AML-193 (cell line): ENCODE measurements around the gene EXOC1.

ENCODE experiments used
- DNase-seq, 2 experiments: peaks; one replicate each; lab custom pipeline; 2025; lab: John Stamatoyannopoulos, UW

The EXOC1 gene

GRCh38 chr4:55857586-55857985, 4.1 kb downstream of the EXOC1 start:
- no peak for DNase-seq

GRCh38 chr4:55859711-55860110, 6.3 kb downstream of the EXOC1 start:
- no peak for DNase-seq

- DNase-seq, result no peak
Observed at GRCh38 chr4:55864577-55865223, 11.3 kb downstream of the EXOC1 start.

GRCh38 chr4:55865228-55865806, 11.9 kb downstream of the EXOC1 start:
- DNase-seq, result no peak

GRCh38 chr4:55866290-55866907, 13.0 kb downstream of the EXOC1 start:
- peak; percentile 48 to 59 for DNase-seq

GRCh38 chr4:55866973-55867574, 13.6 kb downstream of the EXOC1 start:
- peak; percentile 57 to 69 for DNase-seq

GRCh38 chr4:55868581-55869090, 15.2 kb downstream of the EXOC1 start:
- DNase-seq, result no peak

- no peak for DNase-seq
Observed at GRCh38 chr4:55871299-55871800, 17.9 kb downstream of the EXOC1 start.

- no peak for DNase-seq
Observed at GRCh38 chr4:55874831-55875230, 21.4 kb downstream of the EXOC1 start.

- no peak for DNase-seq
Observed at GRCh38 chr4:55876387-55876786, 22.9 kb downstream of the EXOC1 start.

GRCh38 chr4:55879224-55879623, 25.8 kb downstream of the EXOC1 start:
- no peak for DNase-seq

- no peak for DNase-seq
Observed at GRCh38 chr4:55880652-55881280, 27.3 kb downstream of the EXOC1 start.

- no peak for DNase-seq
Observed at GRCh38 chr4:55884093-55884850, 30.8 kb downstream of the EXOC1 start.

GRCh38 chr4:55884851-55885219, 31.4 kb downstream of the EXOC1 start:
- DNase-seq, result no peak

- no peak for DNase-seq
Observed at GRCh38 chr4:55887594-55887993, 34.1 kb downstream of the EXOC1 start.

- DNase-seq, result no peak
Observed at GRCh38 chr4:55892156-55892555, 38.7 kb downstream of the EXOC1 start.

- DNase-seq, result no peak
Observed at GRCh38 chr4:55896622-55897021, 43.2 kb downstream of the EXOC1 start.

- no peak for DNase-seq
Observed at GRCh38 chr4:55902677-55903076, 49.2 kb downstream of the EXOC1 start.

GRCh38 chr4:55903577-55903976, 50.1 kb downstream of the EXOC1 start:
- no peak for DNase-seq

GRCh38 chr4:55904576-55904975, 51.1 kb downstream of the EXOC1 start:
- DNase-seq, result no peak

- no peak for DNase-seq
Observed at GRCh38 chr4:55906323-55906722, 52.9 kb downstream of the EXOC1 start.

GRCh38 chr4:55906989-55907388, 53.5 kb downstream of the EXOC1 start:
- DNase-seq, result no peak
